Pulmonary artery endothelial cell (primary cell): ENCODE results near the gene PDILT. TPM values are rescaled to one million over a fixed set of nuclear protein-coding genes. Genes with fewer than 3 reads are reported as not detected.
"Not testable (repeated sequence)": the region's sequence is repeated elsewhere in the genome, so short reads cannot be mapped to it uniquely, and the experiment has no call there.

Experiments
- DNase-seq: peaks from one replicate; pipeline ENCODE4 v3.0.0-alpha.2; 2011; ENCODE audit warnings: low read depth, low spot score
- total RNA-seq: library from RNA; depleted of rRNA; stranded (reverse); fragments of >200 nt; gene quantifications from 2 replicates; pipeline ENCODE4 v1.2.3, GENCODE V29; 2014

The PDILT gene
- total RNA-seq, result not detected in 2 replicates

- no peak for DNase-seq
Measured at GRCh38 chr16:20404637-20405036, at the start of gene PDILT. Gene PDILT (minus strand): TSS chr16:20404737. CDS start chr16:20399300, 5,437 bp downstream.

GRCh38 chr16:20453633-20454032, 49.1 kb upstream of the PDILT start:
- DNase-seq, result not testable (repeated sequence)

- DNase-seq, result not testable (repeated sequence)
Measured at GRCh38 chr16:20451364-20451763, 46.8 kb upstream of the PDILT start, which contains the start of gene ACSM2A. Gene ACSM2A (plus strand): TSS chr16:20451521. CDS start chr16:20460115, 8,594 bp downstream.

DNA sequence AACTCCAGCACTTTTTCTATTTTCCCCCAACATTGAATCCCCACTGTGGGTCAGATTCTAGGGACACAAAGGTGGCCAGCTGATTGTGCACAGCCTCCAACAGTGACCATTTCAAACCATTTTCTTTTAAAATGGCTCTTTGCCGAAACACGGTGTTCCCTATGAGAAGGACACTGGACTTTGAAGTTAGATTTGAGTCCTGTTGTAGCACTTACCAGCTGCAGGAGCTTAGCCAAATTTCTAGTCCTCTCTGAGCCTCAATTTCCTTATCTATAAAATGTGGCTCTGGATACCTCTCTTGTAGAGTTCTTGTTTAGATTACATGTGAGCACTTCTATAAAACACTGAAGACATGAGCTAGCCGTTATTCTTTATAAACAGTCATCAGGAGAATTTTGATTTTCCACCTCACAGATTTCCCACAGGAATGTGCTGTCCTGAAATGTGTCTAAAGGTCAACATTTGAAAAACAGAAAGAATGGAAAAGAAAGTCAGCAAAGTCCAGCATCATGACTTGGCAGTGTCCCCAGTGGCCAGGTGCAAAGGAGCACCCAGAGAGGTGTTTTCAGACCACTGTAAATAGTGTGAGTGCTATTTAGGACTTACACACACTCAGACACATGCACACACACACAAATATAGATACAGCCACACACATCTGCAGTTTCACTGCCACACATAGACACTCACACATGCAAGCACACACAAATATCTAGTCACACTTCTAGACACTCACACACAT, 42.3 kb upstream of the PDILT start:
- DNase-seq, result not testable (repeated sequence)

DNA sequence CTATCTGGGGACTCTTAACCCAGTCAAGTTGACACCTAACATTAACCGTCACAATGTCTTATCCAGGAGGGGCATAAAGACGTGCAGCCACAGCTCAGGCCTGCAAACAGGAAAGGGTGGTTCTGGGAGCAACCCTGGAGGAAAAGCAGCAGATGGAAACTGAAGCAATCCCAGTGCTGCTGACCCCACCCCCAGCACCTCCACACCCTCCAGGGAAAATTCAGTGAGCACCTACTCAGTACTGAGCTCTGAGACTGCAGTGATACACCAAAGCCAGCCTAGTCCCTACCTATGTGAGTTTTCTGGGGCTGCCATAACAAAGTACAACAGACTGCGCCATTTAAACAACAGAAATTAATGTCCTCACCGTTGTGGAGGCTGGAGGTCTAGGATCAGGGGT, 37.3 kb upstream of the PDILT start:
- not testable (repeated sequence) for DNase-seq

GRCh38 chr16:20441191-20441590, 36.7 kb upstream of the PDILT start:
- DNase-seq, result no peak

- not testable (repeated sequence) for DNase-seq
Measured at GRCh38 chr16:20440731-20441130, 36.2 kb upstream of the PDILT start.

- DNase-seq, result not testable (repeated sequence)
Measured at GRCh38 chr16:20439820-20440231, 35.3 kb upstream of the PDILT start.

- not testable (repeated sequence) for DNase-seq
Measured at GRCh38 chr16:20438950-20439349, 34.4 kb upstream of the PDILT start.

DNA sequence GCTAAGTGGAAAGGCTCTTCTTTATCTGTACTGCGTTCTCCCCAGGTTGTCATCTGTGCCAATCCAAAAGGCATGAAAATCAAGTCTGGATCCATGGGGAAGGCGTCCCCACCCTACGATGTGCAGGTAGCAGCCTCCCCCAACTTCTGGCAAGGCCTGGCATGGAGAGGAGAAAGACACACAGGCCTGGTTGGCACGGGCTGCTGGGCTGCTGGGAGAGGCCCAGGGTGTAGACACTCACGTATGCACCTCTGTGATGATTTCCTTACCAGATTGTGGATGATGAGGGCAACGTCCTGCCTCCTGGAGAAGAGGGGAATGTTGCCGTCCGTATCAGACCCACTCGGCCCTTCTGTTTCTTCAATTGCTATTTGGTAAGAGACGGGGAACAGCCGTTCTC, 26.4 kb upstream of the PDILT start:
- no peak for DNase-seq

DNA sequence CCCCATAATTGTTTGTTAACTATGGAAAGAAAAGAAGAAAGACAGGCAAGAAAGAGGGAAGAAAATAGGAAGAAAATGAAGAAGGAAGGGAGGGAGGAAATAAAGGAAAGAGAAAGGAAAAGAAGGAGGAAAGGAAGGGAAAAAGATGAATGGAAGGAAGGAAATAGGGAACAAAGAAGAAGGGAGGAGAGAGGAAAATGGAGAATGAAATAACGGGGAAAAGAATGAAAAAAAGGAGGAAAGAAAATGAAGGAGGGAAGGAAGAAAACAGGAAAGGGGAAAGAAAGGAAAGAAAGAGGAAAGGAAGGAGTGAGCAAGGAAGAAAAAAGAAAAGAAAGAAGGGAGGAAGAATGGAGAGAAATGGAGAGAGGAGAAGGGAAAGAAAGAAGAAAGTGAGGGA, 25.9 kb upstream of the PDILT start:
- DNase-seq, result not testable (repeated sequence)

- not testable (repeated sequence) for DNase-seq
Measured at GRCh38 chr16:20429499-20429898, 25.0 kb upstream of the PDILT start.

- DNase-seq, result not testable (repeated sequence)
Measured at GRCh38 chr16:20427401-20427797, 22.9 kb upstream of the PDILT start.

- no peak for DNase-seq
Measured at GRCh38 chr16:20424129-20424866, 19.8 kb upstream of the PDILT start.

- DNase-seq, result not testable (repeated sequence)
Measured at GRCh38 chr16:20423772-20424128, 19.2 kb upstream of the PDILT start.

DNA sequence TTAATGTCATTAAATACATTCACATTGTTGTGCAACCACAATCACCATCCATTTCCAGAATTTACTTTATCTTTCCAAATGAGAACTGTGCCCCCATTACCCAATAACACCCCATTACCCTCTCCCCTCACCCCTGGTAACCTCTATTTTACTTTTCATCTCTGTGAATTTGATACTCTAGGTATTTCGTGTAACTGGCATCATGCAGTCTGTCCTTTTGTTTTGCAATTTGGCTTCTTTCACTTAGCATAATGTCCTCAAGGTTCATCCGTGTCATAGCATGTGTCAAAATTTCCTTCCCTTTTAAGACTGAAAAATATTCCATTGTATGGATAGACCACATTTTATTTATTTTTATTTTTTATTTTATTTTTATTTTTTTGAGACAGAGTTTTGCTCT, 17.2 kb upstream of the PDILT start:
- DNase-seq, result not testable (repeated sequence)

GRCh38 chr16:20419093-20419492, 14.6 kb upstream of the PDILT start:
- DNase-seq, result not testable (repeated sequence)

- DNase-seq, result no peak
Measured at GRCh38 chr16:20415541-20415940, 11.0 kb upstream of the PDILT start.

- DNase-seq, result no peak
Measured at GRCh38 chr16:20411055-20411454, 6.5 kb upstream of the PDILT start.

- DNase-seq, result no peak
Measured at GRCh38 chr16:20410121-20410723, 5.7 kb upstream of the PDILT start.

DNA sequence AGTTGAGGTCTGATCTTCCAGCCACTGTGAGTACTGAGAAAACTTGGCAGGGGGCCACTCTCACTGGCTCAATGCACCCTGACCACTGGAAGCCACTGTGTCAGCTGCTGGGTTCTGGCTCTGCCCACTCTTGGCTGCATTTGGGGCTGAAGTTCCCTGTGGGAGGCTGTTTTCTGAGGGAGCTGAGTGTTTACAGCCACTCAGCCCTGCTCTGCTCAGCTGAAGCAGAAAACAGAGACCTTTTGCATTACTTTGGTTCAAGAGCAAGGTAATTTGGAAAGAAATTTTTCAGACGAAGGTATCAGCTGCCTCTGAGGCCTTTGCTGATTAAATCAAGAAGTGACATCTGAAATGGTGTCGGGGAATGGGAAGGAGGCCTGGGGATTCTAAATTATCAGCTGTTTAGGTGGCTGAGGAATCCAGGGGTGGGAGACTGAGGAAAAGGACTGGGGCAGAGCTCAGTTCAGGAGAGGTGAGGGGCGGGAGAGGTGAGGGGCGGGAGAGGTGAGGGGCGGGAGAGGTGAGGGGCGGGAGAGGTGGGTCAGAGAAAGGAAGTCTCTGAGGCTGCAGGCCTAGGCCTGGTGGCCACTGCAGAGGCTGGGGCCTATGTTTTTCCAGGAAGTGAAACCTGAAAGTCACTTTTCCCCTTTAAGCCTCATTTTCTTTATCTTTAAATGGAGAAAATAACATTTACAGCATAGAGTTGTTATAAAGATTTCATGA, 5.0 kb upstream of the PDILT start, which contains the start of gene ACSM5:
ACSM5 (plus strand) TSS at position 137 of the 723 bp plus-strand sequence. CDS start 1,951 bp downstream, outside the sequence.
- DNase-seq, result no peak
